ENCODE results near the gene AMER2.

Gene AMER2

DNA sequence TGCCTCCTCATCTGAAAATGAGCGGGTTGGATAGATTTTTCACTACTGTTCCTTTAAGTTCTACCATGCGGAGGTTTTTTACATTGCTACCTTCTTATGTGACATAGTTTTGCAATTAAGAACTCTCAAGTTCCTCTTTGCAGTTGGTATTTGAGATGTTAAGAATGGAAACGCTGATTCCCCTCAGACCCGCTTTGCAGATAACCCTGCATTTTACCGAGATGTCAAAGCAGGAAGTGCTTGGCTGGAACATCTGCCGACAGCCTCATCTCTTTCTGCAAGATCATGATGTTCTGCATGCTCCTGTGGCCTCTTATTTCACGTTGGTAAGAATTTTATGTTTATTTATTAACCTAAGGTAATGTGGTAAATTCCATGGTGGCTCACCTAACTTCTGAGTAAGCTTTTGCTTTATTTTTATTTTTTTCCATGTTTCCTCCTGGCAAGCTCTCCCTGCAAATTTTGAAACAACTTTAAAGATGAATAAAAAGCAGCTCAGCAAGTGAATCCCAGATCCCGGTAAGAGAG, 53.6 kb downstream of the AMER2 start:
- no peak overlapping the region for H3K4me2 ChIP-seq (ENCODE audit: low read depth, low read length)
- no peak for DNase-seq
- H3K79me2 ChIP-seq (ENCODE audit: low read length) = no peaks in the 10 kb centered on the region
- H2AFZ ChIP-seq (ENCODE audit: low read length) = no peak overlapping the region
- H3K27ac ChIP-seq (ENCODE audit: low read length) = no peak overlapping the region
- TF ChIP-seq EZH2phosphoT487 (IDR thresholded peaks at IDR 0.05; ENCODE audit: low read length) = no peak
- no peak for TF ChIP-seq EZH2 (optimal IDR thresholded peaks at IDR 0.05; ENCODE audit: low read depth, low read length)
- TF ChIP-seq, protein P1, sequence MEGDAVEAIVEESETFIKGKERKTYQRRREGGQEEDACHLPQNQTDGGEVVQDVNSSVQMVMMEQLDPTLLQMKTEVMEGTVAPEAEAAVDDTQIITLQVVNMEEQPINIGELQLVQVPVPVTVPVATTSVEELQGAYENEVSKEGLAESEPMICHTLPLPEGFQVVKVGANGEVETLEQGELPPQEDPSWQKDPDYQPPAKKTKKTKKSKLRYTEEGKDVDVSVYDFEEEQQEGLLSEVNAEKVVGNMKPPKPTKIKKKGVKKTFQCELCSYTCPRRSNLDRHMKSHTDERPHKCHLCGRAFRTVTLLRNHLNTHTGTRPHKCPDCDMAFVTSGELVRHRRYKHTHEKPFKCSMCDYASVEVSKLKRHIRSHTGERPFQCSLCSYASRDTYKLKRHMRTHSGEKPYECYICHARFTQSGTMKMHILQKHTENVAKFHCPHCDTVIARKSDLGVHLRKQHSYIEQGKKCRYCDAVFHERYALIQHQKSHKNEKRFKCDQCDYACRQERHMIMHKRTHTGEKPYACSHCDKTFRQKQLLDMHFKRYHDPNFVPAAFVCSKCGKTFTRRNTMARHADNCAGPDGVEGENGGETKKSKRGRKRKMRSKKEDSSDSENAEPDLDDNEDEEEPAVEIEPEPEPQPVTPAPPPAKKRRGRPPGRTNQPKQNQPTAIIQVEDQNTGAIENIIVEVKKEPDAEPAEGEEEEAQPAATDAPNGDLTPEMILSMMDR (IDR thresholded peaks at IDR 0.05; ENCODE audit: low read length) = no peak
- no peaks in the 10 kb centered on the region for H3K9me3 ChIP-seq (replicated peaks; ENCODE audit: insufficient read depth, low read length)
- no peaks in the 10 kb centered on the region for H3K36me3 ChIP-seq (replicated peaks; ENCODE audit: insufficient read depth, low read length)
- H3K4me1 ChIP-seq (ENCODE audit: low read length) = no peaks in the 10 kb centered on the region
- no peaks in the 10 kb centered on the region for H4K20me1 ChIP-seq (ENCODE audit: insufficient read depth, low read length)
- no peak overlapping the region for H3K9ac ChIP-seq (ENCODE audit: low read length)
- no peaks in the 10 kb centered on the region for H3F3A ChIP-seq (ENCODE audit: insufficient read depth, low read length)
- H3K4me3 ChIP-seq (ENCODE audit: low read length) = no peak overlapping the region
- H3K9me2 ChIP-seq (replicated peaks; ENCODE audit: insufficient read depth, low read length) = no peaks in the 10 kb centered on the region
- H3K27me3 ChIP-seq (replicated peaks; ENCODE audit: insufficient read depth, low read length) = no peaks in the 10 kb centered on the region

DNA sequence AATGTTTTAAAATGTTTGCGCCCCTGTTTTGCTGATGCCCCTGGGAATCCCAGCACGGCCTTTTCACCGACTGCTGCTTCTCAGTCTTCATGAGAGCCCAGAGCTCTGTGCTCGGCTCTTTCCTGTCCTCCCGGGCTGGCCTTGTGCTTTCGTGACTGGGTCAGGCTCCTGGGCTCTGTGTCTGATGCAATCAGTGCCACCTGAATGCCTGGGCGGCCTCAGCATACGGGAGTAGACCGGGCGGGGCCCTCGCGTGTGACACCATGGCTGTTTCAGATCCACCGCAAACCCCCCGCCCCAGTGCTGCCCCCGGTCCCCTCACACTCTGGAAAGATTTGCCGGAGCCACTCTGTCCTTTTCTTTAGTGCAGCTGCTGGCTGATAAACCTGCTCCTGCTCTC, 54.8 kb downstream of the AMER2 start:
- Histone ChIP-seq H3K27ac (ENCODE audit: low read length) (no peak overlapping the region), H3K9ac (ENCODE audit: low read length) (no peak overlapping the region), H3F3A (ENCODE audit: insufficient read depth, low read length) (no peaks in the 10 kb centered on the region), H3K4me2 (ENCODE audit: low read depth, low read length) (no peak overlapping the region), H3K4me3 (ENCODE audit: low read length) (no peak overlapping the region), H3K9me2 (replicated peaks; ENCODE audit: insufficient read depth, low read length) (no peaks in the 10 kb centered on the region), H3K79me2 (ENCODE audit: low read length) (no peaks in the 10 kb centered on the region), H2AFZ (ENCODE audit: low read length) (no peak overlapping the region), H3K36me3 (replicated peaks; ENCODE audit: insufficient read depth, low read length) (no peaks in the 10 kb centered on the region), H3K4me1 (ENCODE audit: low read length) (no peaks in the 10 kb centered on the region), H3K27me3 (replicated peaks; ENCODE audit: insufficient read depth, low read length) (no peaks in the 10 kb centered on the region), H4K20me1 (ENCODE audit: insufficient read depth, low read length) (no peaks in the 10 kb centered on the region), H3K9me3 (replicated peaks; ENCODE audit: insufficient read depth, low read length) (no peaks in the 10 kb centered on the region)
- no peak for DNase-seq
- no peak for TF ChIP-seq EZH2phosphoT487 (IDR thresholded peaks at IDR 0.05; ENCODE audit: low read length)
- TF ChIP-seq, protein P1 (IDR thresholded peaks at IDR 0.05; ENCODE audit: low read length) = no peak
- no peak for TF ChIP-seq EZH2 (optimal IDR thresholded peaks at IDR 0.05; ENCODE audit: low read depth, low read length)

DNA sequence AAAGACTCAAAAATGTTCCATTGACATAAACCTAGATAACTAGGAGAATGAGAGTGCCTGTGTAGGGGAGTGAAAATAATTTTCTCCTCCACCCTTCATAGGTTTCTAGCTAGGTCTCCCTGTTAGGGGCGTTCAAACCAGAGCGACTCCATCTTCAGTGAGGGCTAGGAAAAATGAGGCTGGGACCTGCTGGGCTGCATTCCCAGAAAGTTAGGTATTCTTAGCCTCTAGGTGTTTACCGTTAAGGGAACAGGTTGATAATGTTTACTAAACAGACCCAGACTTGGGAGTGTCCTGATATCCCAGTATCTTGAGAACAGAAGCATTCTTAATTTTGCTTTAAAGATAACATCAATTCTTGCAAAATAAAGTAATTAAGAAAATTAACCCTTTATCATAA, 56.0 kb downstream of the AMER2 start:
- H3K4me3 ChIP-seq (ENCODE audit: low read length) = no peak overlapping the region
- no peaks in the 10 kb centered on the region for H3K9me2 ChIP-seq (replicated peaks; ENCODE audit: insufficient read depth, low read length)
- H3K27ac ChIP-seq (ENCODE audit: low read length) = no peak overlapping the region
- no peaks in the 10 kb centered on the region for H4K20me1 ChIP-seq (ENCODE audit: insufficient read depth, low read length)
- no peak overlapping the region for H3K9ac ChIP-seq (ENCODE audit: low read length)
- no peaks in the 10 kb centered on the region for H3K27me3 ChIP-seq (replicated peaks; ENCODE audit: insufficient read depth, low read length)
- H3K4me2 ChIP-seq (ENCODE audit: low read depth, low read length) = no peak overlapping the region
- no peak for DNase-seq
- no peaks in the 10 kb centered on the region for H3K36me3 ChIP-seq (replicated peaks; ENCODE audit: insufficient read depth, low read length)
- H3K79me2 ChIP-seq (ENCODE audit: low read length) = no peaks in the 10 kb centered on the region
- TF ChIP-seq EZH2 (optimal IDR thresholded peaks at IDR 0.05; ENCODE audit: low read depth, low read length) = no peak
- TF ChIP-seq EZH2phosphoT487 (IDR thresholded peaks at IDR 0.05; ENCODE audit: low read length) = no peak
- TF ChIP-seq, protein P1 (IDR thresholded peaks at IDR 0.05; ENCODE audit: low read length) = no peak
- no peaks in the 10 kb centered on the region for H3K4me1 ChIP-seq (ENCODE audit: low read length)
- no peak overlapping the region for H2AFZ ChIP-seq (ENCODE audit: low read length)
- H3F3A ChIP-seq (ENCODE audit: insufficient read depth, low read length) = no peaks in the 10 kb centered on the region
- H3K9me3 ChIP-seq (replicated peaks; ENCODE audit: insufficient read depth, low read length) = no peaks in the 10 kb centered on the region

All from MM.1S (cell line).